Measurements from ENCODE around the gene EYS.
"Not testable (repeated sequence)": the region's sequence is repeated elsewhere in the genome, so short reads cannot be mapped to it uniquely, and the experiment has no call there.

EYS gene

DNA sequence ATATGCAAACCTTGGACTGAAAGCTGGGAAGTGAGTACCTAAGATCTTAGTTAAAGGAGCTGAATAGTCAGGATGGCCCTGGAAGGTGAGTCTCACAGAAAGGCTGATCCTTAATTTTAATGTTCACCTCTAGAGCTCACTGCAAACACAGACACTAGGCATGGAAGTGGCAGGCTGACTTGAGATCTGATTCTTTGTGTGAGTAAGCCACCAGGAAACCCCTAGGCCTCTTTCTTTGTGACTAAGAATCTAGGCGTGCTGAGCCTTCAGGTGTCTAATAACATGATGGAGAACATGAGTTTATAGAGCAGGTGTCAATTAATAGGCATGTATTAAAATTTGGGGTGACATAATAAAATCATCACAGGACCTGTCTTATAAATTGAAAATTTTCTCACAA lies 642.2 kb downstream of the EYS start:
- DNase-seq: no peak

DNA sequence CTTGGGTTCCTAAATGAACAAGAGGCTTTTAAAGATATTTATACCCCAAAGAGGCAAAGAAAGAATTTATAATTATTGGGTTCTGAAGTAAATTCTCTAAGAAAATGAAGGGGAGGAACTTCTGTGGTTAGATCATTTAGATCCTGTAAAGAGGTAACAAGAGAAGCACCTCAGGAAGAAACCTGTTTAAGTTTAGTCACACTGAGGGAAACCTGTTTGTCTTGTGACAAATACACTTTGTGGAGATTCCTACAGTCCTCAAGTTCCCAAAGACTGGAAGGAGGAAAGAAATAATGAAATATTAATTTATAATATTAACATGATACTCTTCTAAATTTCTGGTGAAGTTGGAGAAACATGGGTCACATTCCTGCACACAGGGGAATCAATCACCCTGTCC lies 647.5 kb downstream of the EYS start:
- DNase-seq: no peak

DNA sequence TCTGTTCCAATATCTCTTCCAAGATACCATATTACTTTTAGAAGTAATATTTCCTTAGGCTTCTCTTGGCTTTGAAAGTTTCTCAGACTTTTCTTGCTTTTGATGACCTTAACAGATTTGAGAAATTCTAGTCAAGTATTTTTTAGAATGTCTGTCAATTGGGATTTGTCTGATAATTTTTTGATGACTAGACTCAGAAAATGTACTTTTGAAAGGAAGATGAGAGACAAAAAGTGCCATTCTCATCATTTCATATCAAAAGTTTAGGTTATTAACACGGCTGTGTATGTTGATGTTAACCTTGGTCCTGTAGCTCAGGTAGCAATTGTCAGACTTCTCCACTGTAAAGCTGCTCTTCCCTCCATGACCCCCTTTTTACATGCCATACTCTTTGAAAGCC lies 651.5 kb downstream of the EYS start:
- no peak for DNase-seq

- DNase-seq: no peak
These were observed 654.4 kb downstream of the EYS start for GRCh38 chr6:65052626-65053025.

- no peak for DNase-seq
These were observed 661.2 kb downstream of the EYS start for GRCh38 chr6:65045801-65046200.

DNA sequence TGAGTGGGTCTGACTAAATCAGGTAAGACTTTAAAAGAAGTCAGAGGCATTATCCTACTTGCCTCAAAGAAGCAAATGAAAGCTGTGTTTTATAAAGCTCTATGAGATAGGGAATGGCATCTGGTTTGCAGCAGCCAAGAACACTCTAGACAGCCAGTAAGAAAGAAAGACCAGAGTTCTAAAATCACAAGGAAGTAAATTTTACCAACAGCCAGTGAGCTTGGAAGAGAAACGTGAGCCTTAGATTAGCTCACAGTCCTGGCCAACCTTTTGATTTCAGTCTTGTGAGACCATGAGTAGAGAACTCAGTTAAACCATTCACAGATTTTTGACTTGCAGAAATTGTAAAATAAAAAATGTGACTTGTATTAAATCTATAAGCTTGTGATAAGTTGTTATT lies 693.0 kb downstream of the EYS start:
- DNase-seq: no peak

GRCh38 chr6:65006788-65007187 lies 700.2 kb downstream of the EYS start:
- DNase-seq: no peak

- no peak for DNase-seq
These were observed 702.7 kb downstream of the EYS start for GRCh38 chr6:65004283-65004682.

DNA sequence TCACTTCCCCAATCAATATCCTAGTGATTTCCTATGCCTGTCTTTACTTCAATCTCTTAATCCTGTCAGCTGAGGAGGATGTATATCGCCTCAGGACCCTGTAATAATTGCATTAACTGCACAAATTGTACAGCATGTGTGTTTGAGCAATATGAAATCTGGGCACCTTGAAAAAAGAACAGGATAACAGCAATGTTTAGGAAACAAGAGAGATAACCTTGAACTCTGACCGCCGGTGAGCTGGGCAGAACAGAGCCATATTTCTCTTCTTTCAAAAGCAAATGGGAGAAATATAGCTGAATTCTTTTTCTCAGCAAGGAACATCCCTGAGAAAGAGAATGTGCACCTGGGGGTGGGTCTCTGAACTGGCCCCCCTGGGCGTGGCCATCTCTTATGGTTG lies 704.1 kb downstream of the EYS start:
- not testable (repeated sequence) for DNase-seq

GRCh38 chr6:65000815-65001214 lies 706.2 kb downstream of the EYS start:
- no peak for DNase-seq

- DNase-seq: no peak
These were observed 708.8 kb downstream of the EYS start for GRCh38 chr6:64998204-64998603.

DNA sequence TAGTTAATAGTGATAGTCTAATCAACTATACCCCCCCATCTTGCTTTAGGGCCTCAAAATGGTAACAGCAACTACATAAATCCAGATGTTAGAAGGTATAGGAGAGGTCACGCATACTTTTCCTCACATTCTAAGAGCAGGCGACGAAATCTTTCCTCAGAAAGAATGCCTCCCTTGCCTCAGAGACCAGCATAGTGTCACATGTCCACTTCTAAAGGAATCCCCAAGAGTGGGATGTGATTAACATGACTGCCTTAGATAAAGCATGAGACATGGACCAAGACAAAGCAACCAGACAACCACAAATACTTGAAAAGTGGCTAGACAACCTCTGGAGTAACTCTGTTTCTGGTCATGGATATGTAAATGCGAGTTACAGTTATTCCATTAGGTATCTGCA lies 710.7 kb downstream of the EYS start:
- no peak for DNase-seq

DNA sequence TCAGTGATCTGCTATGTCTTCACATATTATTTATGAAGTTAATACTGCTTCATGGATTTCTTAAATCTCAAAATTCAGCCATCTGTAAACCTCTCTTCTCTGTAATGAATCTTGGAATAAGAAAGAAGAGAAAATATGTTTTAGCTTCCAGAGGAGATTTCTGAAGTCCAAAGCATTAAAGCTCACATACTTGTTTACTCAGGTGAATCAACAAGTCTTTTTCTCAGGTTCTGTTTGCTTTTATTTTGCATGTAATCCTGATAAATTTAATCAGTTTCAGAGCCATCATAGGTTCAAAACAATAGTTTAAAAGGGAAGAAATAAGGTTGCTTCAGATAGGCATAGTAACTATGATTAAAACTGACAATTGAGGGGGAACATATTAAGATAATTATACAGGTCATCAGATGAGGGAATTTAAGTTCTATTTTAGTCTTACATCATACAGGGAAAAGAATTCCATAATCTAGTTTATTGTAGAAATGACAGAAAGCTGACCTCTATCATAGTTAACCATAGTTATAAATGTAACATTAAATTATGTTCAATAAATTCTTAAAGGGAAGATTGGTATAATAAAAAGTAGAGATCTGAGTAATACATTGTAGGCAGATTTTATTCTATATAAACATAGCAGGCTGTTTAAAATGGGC lies 716.2 kb downstream of the EYS start:
- DNase-seq: no peak

GRCh38 chr6:64988148-64988547 lies 718.9 kb downstream of the EYS start:
- DNase-seq: no peak

DNA sequence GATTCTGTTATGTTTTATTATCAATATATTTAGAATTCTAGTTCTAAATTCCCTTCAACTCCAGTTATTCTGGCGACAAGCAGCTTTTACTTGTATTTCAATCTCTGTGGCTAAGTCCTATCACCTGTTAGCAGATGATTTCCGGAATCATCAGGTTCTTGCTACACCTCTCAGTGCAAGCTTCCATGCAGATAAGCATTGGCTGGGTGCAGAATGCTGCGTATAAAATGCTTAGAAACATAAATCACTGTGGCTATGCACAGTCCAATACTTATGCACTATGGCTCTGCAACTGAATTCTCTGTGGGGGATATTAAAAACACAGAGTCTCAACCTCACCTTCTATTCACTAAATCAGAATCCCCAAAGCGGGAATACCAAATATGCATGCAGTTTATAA lies 720.0 kb downstream of the EYS start:
- no peak for DNase-seq

GRCh38 chr6:64985726-64986125 lies 721.3 kb downstream of the EYS start:
- DNase-seq: no peak

GRCh38 chr6:64984948-64985347 lies 722.1 kb downstream of the EYS start:
- no peak for DNase-seq

DNA sequence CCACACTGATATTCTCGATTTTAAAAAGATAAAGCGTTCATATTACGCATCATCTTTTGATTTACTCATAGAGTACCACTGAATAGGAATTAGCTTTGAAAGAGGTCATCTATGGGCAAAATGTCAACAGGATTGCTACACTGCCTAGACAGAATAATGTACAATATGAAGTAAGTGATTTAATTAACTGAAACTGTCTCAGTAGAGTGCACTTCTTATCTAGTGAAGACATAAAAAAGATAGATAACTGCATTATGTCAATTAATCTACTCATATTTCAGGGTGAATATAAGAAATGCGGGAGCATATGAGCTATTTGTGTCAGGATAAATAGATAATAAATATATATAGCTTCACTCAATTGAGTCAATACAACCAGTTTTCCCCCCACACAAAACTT lies 723.9 kb downstream of the EYS start:
- DNase-seq: no peak

- DNase-seq: no peak
These were observed 733.9 kb downstream of the EYS start for GRCh38 chr6:64973142-64973541.

GRCh38 chr6:64969139-64969538 lies 737.9 kb downstream of the EYS start:
- DNase-seq: no peak

DNA sequence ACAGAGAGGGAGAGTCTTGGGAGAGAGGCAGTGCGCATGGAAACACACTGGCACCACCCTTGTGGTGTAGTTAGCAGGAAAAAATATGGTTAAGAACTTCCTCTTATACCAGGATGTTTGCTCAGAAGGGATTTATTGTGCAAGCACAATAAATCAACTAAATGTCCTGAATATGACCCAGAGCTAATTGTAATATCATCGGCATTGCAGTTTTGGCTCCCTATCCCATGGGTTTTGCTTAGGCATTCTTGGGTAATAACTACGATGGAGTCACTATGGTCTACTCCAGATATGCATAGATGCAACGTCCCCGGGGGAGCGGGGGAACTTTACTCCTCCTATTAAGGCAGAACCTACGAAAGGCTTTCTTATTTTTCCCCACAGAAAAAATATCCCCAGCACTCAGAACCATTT lies 751.6 kb downstream of the EYS start:
- peak; percentile 68 for DNase-seq

DNA sequence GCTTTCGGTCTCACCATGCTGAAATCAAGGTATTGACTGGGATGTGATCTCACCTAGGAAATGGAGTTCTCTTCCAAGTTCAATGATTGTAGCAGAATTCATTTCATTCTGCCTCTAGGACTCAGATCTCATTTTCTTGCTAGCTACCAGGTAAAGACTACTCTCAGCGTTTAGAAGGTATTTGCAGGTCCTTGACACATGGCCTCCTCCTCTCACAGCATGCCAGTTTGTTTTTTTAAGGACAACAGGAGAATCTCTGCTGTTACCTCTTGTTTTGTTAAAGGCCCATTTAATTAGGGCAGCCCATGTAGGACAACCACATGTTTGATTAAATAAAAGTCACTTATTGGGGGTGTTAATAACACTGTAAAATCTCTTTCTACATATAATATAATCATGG lies 757.8 kb downstream of the EYS start:
- no peak for DNase-seq

DNA sequence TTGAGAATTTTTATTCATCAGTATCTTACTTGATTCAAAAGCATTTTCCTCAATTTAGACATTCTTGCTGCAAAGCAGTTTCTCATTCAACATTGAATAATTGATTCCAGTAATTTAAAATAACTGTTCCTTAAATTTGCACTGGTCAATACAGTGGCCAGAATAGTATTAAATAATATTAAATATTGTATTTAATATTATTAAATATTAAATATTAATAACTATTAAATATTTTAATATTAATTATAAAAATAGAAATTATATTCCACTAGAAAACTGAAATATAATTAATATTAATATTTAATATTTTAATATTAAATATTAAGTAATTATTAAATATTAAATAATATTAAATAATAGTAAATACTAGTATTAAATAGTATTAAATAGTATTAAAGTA lies 758.8 kb downstream of the EYS start:
- no peak for DNase-seq

- DNase-seq: no peak
These were observed 761.6 kb downstream of the EYS start for GRCh38 chr6:64945450-64945849.

GRCh38 chr6:64932486-64932885 lies 774.5 kb downstream of the EYS start:
- no peak for DNase-seq

GRCh38 chr6:64930681-64931080 lies 776.3 kb downstream of the EYS start:
- DNase-seq: no peak

Measured in hematopoietic multipotent progenitor cell treated with erythropoietin and hydrocortisone succinate and interleukin-3 and kit ligand, for 4 days (in vitro differentiated cells).